MV-4-11 (cell line): Measurements from ENCODE around the gene RGS7.
"Not testable (repeated sequence)": the region's sequence is repeated elsewhere in the genome, so short reads cannot be mapped to it uniquely, and the experiment has no call there.

ENCODE experiments used
- DNase-seq: peaks from one replicate; lab custom pipeline; 2025; lab: John Stamatoyannopoulos, UW

Gene RGS7

DNA sequence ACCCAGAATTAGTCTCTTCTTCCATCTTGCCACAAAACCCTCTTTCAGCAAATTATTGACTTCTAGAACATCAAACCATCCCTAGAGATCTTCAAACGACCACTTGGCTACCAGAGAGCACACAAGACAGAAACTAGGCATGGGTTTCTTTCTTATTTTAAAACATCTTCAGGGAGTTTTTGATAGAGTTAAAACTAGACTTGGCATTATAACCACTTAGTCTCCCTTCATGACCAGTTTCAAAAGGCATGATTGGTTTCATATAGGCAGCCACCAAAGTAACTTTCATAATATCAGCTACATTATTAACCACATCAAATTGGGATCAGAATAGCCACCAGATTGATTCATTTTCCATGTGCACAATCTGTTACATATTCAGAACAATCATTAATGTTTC lies 376.7 kb downstream of the RGS7 start:
- DNase-seq = no peak

GRCh38 chr1:240976685-240977084 lies 380.3 kb downstream of the RGS7 start:
- no peak for DNase-seq

DNA sequence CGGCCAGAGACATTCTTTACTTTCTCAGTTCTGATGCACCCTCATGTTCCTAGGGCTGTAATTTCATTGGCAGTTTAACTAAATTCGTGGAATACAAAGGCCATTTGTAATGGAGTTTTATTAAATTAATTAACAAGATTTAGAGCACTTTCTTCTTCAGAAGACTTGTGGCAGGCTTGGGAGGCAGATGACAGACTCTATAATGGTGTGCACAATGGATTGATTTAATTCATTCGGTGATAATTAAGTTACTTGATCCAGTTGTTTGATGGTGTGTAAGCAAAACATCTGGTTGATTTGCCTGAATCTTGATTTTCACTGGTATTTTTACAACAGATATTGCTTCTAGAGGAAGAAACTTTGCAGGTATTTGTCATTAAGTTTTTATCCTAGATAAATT lies 383.1 kb downstream of the RGS7 start:
- DNase-seq = no peak

- DNase-seq = not testable (repeated sequence)
Measured at GRCh38 chr1:240972059-240972458, 384.9 kb downstream of the RGS7 start.

DNA sequence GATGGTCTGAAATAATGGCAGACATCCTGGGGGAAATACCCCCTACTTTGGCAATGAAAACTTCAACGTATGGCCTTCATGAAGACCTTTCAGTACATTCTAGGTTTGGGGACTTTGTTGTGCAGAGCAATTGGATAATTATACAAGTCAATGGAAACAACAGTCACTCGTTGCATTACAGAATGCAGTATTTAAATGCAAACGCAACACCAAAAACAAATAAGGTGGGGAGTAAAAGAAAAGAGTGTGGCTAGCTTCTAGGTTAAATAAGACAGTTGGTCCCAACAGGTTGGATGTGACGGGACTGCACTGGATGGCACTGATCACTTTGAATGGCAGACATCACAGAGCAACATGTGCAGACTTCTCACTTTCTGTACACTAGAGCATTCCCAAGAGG lies 386.8 kb downstream of the RGS7 start:
- DNase-seq = no peak

GRCh38 chr1:240968864-240969263 lies 388.1 kb downstream of the RGS7 start:
- DNase-seq = no peak

DNA sequence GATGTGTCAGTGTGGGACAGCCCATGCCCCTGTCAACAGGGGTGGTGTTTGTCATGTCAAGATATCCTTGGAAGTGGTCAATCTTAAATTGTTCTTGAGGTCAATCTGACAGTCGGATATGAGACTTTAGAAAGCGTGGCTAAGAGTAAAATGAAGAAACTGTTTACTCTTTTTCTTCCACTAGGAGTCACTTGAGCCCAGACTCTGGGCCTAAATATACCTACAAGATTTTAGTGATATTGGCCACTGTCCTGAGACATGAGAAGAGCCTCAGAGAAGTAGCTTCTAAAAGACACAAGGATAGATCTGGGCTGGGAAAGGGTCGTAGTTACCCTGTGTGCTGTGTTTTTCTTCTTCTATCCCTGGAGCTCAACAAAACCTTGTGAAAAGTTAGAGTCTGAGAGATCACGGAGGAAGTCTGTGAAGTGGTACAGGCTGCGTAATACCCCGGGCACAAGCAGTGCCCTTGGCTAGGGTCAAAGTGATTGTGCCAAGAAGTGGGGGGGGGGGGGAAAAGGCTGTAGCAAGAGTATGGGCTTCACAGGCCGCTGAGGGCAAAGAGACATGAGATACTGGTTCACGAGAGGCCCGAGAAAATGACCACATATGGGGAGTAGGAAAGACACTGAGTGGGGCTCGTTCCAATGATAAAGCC lies 389.8 kb downstream of the RGS7 start:
- DNase-seq = no peak

DNA sequence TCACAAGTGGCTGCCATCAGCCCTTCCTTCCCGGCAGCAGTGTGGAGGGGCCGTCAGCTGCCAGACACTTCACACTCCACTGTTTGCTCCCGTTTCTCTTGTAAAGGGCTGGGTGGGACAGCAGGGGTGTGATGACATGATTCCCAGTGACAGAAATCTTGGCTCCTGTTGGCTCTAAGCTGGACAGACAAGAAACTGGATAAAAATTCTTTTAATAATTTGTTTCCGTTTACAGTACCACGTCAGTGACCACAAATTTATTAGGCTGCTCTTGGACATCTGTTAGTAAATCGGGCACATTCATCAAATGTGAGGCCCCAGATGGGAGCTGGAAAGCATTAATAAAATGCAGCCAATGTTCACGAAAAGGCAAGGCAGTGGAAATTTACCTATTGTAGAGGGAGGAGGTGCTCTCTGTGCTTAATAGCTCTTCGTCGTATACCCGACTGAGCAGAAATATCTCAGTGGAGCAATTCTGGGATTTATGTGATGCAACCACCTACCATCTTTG lies 391.4 kb downstream of the RGS7 start:
- DNase-seq = no peak

DNA sequence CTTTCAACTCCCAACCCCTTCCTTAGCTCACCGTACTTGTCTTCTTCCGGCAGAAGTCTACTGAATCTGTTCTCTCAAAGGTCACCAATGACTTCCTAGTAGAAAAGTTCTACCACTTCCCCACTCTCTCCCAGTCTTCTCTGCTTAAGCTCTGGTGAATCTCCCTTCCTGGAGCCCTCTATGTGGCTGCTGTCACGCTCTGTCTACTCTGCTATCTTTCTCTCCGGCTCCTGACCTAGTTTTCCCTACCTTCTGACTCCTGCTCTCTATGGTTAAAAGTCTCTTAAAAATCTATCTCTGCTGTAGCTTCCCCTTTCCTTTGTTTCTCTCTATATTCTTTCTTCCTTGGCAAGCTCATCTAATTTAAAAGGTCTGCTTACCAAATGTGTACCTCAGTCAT lies 394.9 kb downstream of the RGS7 start:
- peak; percentile 28 for DNase-seq

DNA sequence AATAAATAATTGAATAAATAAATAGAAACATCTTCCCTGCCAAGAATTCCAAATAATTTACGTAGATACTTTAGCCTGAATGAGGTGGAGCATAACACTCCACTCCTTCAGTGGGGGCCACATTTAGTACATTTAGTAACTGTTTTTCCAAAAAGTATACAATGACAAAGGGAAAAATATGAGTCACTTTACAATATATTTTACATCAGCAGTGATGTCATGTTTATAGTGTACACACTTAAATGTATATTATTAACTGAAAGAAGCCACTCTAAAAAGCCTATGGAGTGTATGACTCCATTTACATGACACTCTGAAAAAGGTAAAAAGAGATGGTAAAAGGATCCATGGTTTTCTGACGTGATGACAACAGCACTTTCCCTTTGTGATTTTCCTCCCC lies 400.6 kb downstream of the RGS7 start:
- DNase-seq = no peak

- no peak for DNase-seq
Measured at GRCh38 chr1:240956020-240956419, 401.0 kb downstream of the RGS7 start.

GRCh38 chr1:240947438-240948224 lies 409.4 kb downstream of the RGS7 start:
- peak; percentile 55 for DNase-seq

- peak; percentile 22 for DNase-seq
Measured at GRCh38 chr1:240946926-240947325, 410.1 kb downstream of the RGS7 start.

GRCh38 chr1:240942901-240943300 lies 414.1 kb downstream of the RGS7 start:
- DNase-seq = no peak

DNA sequence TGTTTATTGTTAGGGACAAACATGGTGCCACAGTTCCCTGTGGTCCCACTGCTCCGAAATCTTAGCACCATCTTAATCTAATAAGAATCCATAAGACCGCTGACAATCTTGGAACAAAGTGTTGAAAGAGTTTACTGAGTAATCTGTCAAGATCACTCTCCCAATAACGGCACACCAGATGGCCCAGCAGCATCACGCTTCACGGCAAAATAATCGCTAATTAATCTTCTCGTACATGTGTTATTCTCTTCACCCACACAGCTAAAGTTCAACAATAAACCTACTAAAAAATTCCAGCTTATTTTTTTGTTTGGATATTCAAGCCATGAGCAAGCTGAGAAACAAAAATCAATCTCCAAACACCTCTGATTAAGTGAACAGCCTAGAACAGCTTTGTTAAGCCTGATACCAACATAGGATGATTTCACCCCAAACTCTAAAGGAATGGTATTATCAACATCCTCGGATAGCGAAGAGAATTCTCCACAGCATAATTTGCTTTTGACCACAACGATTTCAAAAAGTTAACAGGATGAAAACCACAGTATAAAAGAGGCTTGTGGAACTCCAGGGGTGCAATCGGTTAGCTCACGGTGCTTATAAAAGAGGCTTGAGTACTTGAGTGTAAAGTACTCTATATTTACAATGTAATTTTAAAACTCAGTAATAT lies 415.2 kb downstream of the RGS7 start:
- no peak for DNase-seq

DNA sequence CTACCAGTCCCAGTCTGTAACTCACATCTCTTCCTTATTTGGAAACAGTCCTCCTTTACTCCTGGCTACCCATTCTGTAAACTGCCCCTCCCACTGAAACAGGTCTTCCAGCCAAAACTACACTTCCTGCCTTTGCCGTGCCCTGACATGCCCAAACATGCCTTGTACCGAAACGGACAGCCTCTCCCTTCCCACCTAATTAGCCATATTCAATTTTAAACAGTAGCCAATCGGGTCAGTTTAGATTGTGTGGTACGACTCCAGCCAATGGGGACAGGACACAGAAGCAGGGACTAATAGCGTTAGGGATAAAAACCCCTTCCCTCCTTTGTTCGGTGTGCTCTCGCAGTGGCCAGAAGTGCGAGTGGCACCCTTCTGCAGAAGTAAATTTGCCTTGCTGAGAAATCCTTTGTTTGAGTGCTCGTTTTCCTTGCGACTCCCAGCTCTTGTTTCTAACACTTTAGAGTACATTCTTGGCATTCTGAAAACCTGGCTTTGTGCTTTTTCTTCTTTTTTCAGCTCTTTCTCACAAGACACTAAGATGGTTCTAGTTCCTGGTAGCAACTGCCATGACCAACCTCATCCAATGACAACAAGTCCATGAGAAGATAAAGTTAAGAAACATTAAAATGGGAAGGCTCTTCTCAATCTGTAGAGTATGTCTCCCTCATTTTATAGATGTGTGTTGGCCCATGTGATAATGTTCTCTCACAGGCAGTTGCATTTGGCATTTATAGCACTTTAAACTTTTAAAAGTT lies 419.9 kb downstream of the RGS7 start:
- DNase-seq = no peak

- no peak for DNase-seq
Measured at GRCh38 chr1:240935920-240936319, 421.1 kb downstream of the RGS7 start.

GRCh38 chr1:240931031-240931430 lies 426.0 kb downstream of the RGS7 start:
- DNase-seq = no peak

DNA sequence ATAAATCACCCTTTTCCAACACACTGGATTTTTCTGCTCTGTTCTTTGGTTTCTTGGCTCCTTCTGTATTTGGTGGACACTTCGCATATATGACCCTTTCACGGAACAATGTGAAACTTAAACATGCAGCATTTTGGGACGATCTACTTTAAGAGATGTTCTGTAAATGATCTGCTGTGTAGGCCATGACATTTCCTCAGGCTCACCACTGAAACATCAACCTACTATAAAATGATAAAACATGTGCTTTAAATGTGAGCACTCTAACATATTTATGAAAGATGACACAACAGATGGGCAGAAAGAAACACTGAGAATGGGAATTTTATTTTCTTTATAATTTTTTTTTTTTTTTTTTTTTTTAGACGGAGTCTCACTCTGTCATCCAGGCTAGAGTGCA lies 428.7 kb downstream of the RGS7 start:
- DNase-seq = no peak

DNA sequence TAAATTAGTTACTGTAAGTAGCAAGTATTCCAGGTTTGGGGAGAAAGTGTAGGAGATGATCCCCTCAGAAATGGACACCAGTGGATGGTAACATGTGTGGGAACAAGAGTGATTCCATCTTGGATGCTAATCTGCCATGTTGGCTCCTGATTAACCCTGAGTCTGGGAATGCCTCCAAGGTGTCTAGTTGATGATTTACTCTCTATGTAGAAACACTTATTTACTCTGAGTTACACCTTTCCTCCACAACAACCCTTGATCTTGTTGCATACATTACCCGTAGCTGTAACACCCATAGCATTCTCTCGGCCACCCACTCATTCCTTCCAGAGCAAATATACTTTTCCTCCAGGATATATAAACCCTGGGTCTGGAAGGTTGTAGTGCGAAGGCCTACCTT lies 429.2 kb downstream of the RGS7 start:
- DNase-seq = no peak

DNA sequence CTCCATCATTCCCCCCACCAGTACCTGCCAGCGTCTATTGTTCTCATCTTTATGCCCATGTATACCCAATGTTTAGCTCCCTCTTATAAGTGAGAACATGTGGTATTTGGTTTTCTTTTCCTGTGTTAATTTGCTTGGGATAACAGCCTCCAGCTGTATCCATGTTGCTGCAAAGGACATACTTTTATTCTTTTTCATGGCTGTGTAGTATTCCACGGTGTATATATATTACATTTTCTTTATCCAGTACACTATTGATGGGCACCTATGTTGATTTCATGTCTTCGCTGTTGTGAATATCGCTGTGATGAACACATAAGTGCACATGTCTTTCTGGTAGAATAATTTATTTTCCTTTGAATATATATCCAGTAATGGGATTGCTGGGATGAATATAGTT lies 431.7 kb downstream of the RGS7 start:
- DNase-seq = no peak

DNA sequence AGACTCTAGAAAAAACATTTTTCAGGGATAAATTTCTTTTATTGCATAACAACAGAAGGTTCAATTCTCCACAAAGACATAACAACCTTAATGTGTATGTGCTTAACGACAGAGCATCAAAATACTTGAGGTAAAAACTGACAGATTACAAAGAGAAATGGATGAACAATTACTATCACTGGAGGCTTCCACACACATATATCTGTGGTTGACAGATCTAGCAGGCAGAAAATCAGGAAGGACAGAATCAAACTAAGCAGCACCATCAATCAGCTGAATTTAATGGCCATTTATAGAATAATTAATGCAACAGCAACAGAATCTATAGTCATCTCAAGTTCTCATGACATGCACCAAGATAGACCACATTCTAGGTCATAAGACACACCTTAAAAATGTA lies 439.0 kb downstream of the RGS7 start:
- DNase-seq = no peak
